AG04450 (cell line): ENCODE data around the gene DPM2. TPM values are rescaled to one million over a fixed set of nuclear protein-coding genes. Genes with fewer than 3 reads are reported as not detected.
A peak's percentile ranks its signal among the peaks of the same experiment; 100 is the strongest.

Experiments used
- CTCF ChIA-PET: fragments of 300-600, 350-600 bp; formaldehyde crosslinking; extraction: SDS; loops from one replicate; lab custom pipeline; 2022; ENCODE audit warnings: antibody characterized with exemption, inconsistent platforms; lab: Charles Lee
- POLR2A ChIA-PET: fragments of 350-600 bp; formaldehyde crosslinking; extraction: SDS; loops from one replicate; lab custom pipeline; 2021; ENCODE audit warnings: antibody characterized with exemption, inconsistent platforms; lab: Yijun Ruan, JAX
- DNase-seq: peaks from one replicate; pipeline ENCODE4 v3.0.0-alpha.2; 2011; ENCODE audit warnings: low read depth, low spot score
- H3K27ac ChIP-seq: one replicate; pipeline ENCODE4 v1.5.1; 2012; ENCODE audit warnings: low read depth, low read length, control low read depth
- H3K27me3 ChIP-seq: one replicate; pipeline ENCODE4 v1.6.0; 2012; ENCODE audit warnings: low read length; ENCODE audit not compliant: control insufficient read depth, insufficient read depth
- H3K4me3 ChIP-seq: 2 replicates; pipeline ENCODE4 v1.5.1; 2011; ENCODE audit warnings: mild to moderate bottlenecking, low read depth, low read length, control low read depth
- H3K9me3 ChIP-seq: 2 replicates; pipeline ENCODE4 v1.5.1; 2012; ENCODE audit warnings: low read length; ENCODE audit not compliant: control insufficient read depth, insufficient read depth
- CTCF ChIP-seq: IDR thresholded peaks from 2 replicates; pipeline ENCODE4 v1.5.1; 2011; ENCODE audit warnings: low read depth, low read length, control low read depth, inconsistent platforms
- polyA plus RNA-seq: library from polyadenylated mRNA; depleted of rRNA; stranded (reverse); fragments of >200 nt; gene quantifications from 2 replicates; pipeline ENCODE4 v1.2.3, GENCODE V29; 2011

Gene DPM2
- polyA plus RNA-seq, 1 experiment, result 25.3 TPM

DNA sequence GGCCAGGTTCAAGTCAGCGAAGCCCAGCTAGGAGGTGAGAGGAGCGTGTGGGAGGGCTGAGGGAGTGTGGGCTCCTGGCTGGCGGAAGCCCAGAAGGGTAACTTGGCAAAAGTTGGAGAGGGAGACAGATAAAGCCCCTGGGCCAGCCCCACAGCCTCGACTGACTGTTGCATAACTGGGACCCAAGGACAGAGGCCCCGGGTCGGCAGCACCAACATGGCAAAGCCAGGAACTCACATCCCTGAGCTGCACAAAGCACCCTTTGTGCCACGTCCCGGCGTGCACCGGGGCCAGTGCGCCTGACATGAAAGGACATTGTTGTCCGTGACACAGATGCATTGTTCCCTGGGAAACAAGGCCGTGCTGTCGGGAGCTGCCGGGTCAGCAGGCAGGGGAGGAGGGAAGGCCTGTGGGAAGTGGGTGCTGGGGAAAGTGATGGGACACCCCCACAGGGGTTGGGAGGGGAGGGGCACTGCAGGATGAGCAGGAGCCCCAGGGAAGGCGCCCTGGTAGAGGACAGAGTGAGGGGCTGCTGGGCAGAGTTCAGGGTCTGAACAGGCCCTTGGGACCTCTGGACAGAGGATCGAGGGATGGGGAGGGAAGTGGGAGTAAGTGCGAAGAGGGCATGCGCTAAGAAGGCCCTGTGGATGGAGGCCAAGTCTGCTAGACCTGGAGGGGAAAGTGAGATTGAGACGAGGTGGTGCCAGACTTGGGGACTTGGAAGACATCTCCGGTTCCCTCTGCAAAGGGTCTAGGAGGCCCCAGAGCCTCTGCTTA lies 13.0 kb upstream of the DPM2 start:
- DNase-seq, result no peak

DNA sequence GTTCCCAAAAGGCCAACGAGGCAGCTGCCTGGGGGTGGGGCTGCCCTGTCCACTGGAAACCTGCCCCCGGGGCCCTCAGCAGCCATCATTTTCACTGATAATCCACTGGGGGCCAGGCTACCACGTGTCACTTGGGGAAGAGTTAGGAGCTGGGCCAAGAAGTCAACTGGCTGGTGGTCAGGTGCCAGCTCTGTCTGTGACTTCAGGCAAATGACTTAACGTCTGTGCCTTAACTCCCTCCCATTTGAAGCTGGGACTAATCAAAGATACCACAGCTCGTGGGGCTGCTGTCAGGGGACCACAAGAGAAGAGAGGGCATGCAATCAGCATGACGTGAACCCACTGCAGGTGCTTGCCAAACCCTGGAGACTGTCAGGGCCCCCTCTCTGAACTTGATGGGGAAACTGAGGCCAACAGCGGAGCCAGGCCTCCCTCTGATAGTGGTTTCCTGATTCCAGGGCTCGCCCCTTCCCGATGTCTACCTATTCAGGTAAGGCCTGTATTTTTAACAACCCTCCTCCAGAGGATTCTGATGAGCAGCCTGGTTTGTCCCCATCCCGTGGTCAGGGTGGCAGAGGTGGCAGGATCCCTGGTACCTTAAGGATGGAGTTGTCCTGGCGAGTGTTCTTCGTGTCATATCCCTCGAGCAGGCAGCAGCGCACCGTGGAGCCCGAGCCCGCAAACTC lies 12.3 kb upstream of the DPM2 start:
- H3K4me3 ChIP-seq, result no peak overlapping the region
- no peaks in the 10 kb centered on the region for H3K27me3 ChIP-seq
- no peak overlapping the region for H3K27ac ChIP-seq
- no peak for DNase-seq
- ChIA-PET POLR2A (interaction anchor here (0.5 kb wide), 1 partner anchor 96 kb away, joined by 5 read pairs; no protein-coding TSS in a partner anchor), CTCF (interaction anchor here (1.3 kb wide), 1 partner anchor 168 kb away, joined by 5 read pairs; no protein-coding TSS in a partner anchor)
- TF ChIP-seq CTCF, result no peak
- H3K9me3 ChIP-seq, result no peaks in the 10 kb centered on the region; the same call in 1 of the 2 replicates

More for the DNA sequence above, 13.0 kb upstream of the DPM2 start:
- no peaks in the 10 kb centered on the region for H3K27me3 ChIP-seq
- CTCF ChIA-PET, result interaction anchor here (0.5 to 1.4 kb wide), 3 partner anchors 8 to 167 kb away, joined by 5 to 7 read pairs (median 6); no protein-coding TSS in a partner anchor
- H3K9me3 ChIP-seq, result no peaks in the 10 kb centered on the region; the same call in 1 of the 2 replicates
- POLR2A ChIA-PET, result no interaction called here
- H3K4me3 ChIP-seq, result no peak overlapping the region
- peak overlapping the region; percentile 11 for H3K27ac ChIP-seq
- no peak for TF ChIP-seq CTCF

GRCh38 chr9:127947841-127948710 lies 10.4 kb upstream of the DPM2 start:
- ChIA-PET CTCF (interaction anchor here (0.6 to 2.8 kb wide), 3 partner anchors 78 to 287 kb away, joined by 4 to 14 read pairs (median 5); no protein-coding TSS in a partner anchor), POLR2A (no interaction called here)
- H3K27me3 ChIP-seq, result no peaks in the 10 kb centered on the region
- no peak overlapping the region for H3K27ac ChIP-seq
- DNase-seq, result no peak
- no peak for TF ChIP-seq CTCF
- no peak overlapping the region for H3K4me3 ChIP-seq
- H3K9me3 ChIP-seq, result no peaks in the 10 kb centered on the region

GRCh38 chr9:127946728-127947127 lies 9.1 kb upstream of the DPM2 start:
- CTCF ChIA-PET, result interaction anchor here (1.3 to 2.8 kb wide), 2 partner anchors 16 to 171 kb away, joined by 5 to 14 read pairs; no protein-coding TSS in a partner anchor
- H3K27ac ChIP-seq, result peak overlapping the region; percentile 31
- POLR2A ChIA-PET, result no interaction called here

More at GRCh38 chr9:127946728-127947127, 9.1 kb upstream of the DPM2 start:
- no peak for TF ChIP-seq CTCF
- Histone ChIP-seq H3K9me3 (no peaks in the 10 kb centered on the region), H3K27me3 (no peaks in the 10 kb centered on the region), H3K4me3 (no peak overlapping the region)
- DNase-seq, result no peak
